ENCODE measurements around the gene FYN.

Gene FYN

GRCh38 chr6:111738156-111738555 lies 135.1 kb downstream of the FYN start:
- H3K9me3 ChIP-seq (ENCODE audit: insufficient read depth, low read length), result peaks cover 14% of the 10 kb centered on the region
- no peaks in the 10 kb centered on the region for H3K27me3 ChIP-seq (ENCODE audit: insufficient read depth, insufficient read length)
- no peak overlapping the region for H3K4me3 ChIP-seq (ENCODE audit: insufficient read length, low read depth)
- DNase-seq (ENCODE audit: low read depth, low spot score), result no peak
- H3K36me3 ChIP-seq (ENCODE audit: insufficient read depth, insufficient read length, low read length), result peaks cover 7% of the 10 kb centered on the region
- no peak overlapping the region for H3K9ac ChIP-seq (ENCODE audit: insufficient read length, low read depth)
- H3K4me1 ChIP-seq (ENCODE audit: insufficient read depth, insufficient read length), result no peaks in the 10 kb centered on the region
- TF ChIP-seq ZNF274 (IDR thresholded peaks at IDR 0.05; ENCODE audit: low read depth, low read length) (no peak), YY1 (IDR thresholded peaks at IDR 0.05; ENCODE audit: insufficient read depth, insufficient read length) (no peak), SUZ12 (IDR thresholded peaks at IDR 0.05; ENCODE audit: extremely low read depth, insufficient read depth, insufficient read length) (no peak)

GRCh38 chr6:111737065-111737521 lies 136.2 kb downstream of the FYN start:
- H3K9ac ChIP-seq (ENCODE audit: insufficient read length, low read depth), result no peak overlapping the region
- H3K4me3 ChIP-seq (ENCODE audit: insufficient read length, low read depth), result no peak overlapping the region
- no peak for TF ChIP-seq SUZ12 (IDR thresholded peaks at IDR 0.05; ENCODE audit: extremely low read depth, insufficient read depth, insufficient read length)
- TF ChIP-seq ZNF274 (IDR thresholded peaks at IDR 0.05; ENCODE audit: low read depth, low read length), result no peak
- TF ChIP-seq YY1 (IDR thresholded peaks at IDR 0.05; ENCODE audit: insufficient read depth, insufficient read length), result no peak
- peaks cover 24% of the 10 kb centered on the region for H3K9me3 ChIP-seq (ENCODE audit: insufficient read depth, low read length)
- H3K27me3 ChIP-seq (ENCODE audit: insufficient read depth, insufficient read length), result no peaks in the 10 kb centered on the region
- H3K4me1 ChIP-seq (ENCODE audit: insufficient read depth, insufficient read length), result no peaks in the 10 kb centered on the region
- no peak for DNase-seq (ENCODE audit: low read depth, low spot score)
- H3K36me3 ChIP-seq (ENCODE audit: insufficient read depth, insufficient read length, low read length), result peaks cover 9% of the 10 kb centered on the region

GRCh38 chr6:111736005-111736608 lies 137.1 kb downstream of the FYN start:
- no peak for DNase-seq (ENCODE audit: low read depth, low spot score)
- peaks cover 9% of the 10 kb centered on the region for H3K36me3 ChIP-seq (ENCODE audit: insufficient read depth, insufficient read length, low read length)
- no peaks in the 10 kb centered on the region for H3K4me1 ChIP-seq (ENCODE audit: insufficient read depth, insufficient read length)
- TF ChIP-seq YY1 (IDR thresholded peaks at IDR 0.05; ENCODE audit: insufficient read depth, insufficient read length) (no peak), ZNF274 (IDR thresholded peaks at IDR 0.05; ENCODE audit: low read depth, low read length) (no peak), SUZ12 (IDR thresholded peaks at IDR 0.05; ENCODE audit: extremely low read depth, insufficient read depth, insufficient read length) (no peak)
- H3K9me3 ChIP-seq (ENCODE audit: insufficient read depth, low read length), result peaks cover 27% of the 10 kb centered on the region
- H3K27me3 ChIP-seq (ENCODE audit: insufficient read depth, insufficient read length), result no peaks in the 10 kb centered on the region
- no peak overlapping the region for H3K4me3 ChIP-seq (ENCODE audit: insufficient read length, low read depth)
- no peak overlapping the region for H3K9ac ChIP-seq (ENCODE audit: insufficient read length, low read depth)

- H3K36me3 ChIP-seq (ENCODE audit: insufficient read depth, insufficient read length, low read length), result peaks cover 5% of the 10 kb centered on the region
- no peaks in the 10 kb centered on the region for H3K27me3 ChIP-seq (ENCODE audit: insufficient read depth, insufficient read length)
- no peaks in the 10 kb centered on the region for H3K4me1 ChIP-seq (ENCODE audit: insufficient read depth, insufficient read length)
- no peak for DNase-seq (ENCODE audit: low read depth, low spot score)
- TF ChIP-seq ZNF274 (IDR thresholded peaks at IDR 0.05; ENCODE audit: low read depth, low read length) (no peak), SUZ12 (IDR thresholded peaks at IDR 0.05; ENCODE audit: extremely low read depth, insufficient read depth, insufficient read length) (no peak), YY1 (IDR thresholded peaks at IDR 0.05; ENCODE audit: insufficient read depth, insufficient read length) (no peak)
- no peak overlapping the region for H3K4me3 ChIP-seq (ENCODE audit: insufficient read length, low read depth)
- peaks cover 27% of the 10 kb centered on the region for H3K9me3 ChIP-seq (ENCODE audit: insufficient read depth, low read length)
- H3K9ac ChIP-seq (ENCODE audit: insufficient read length, low read depth), result no peak overlapping the region
These were observed 138.9 kb downstream of the FYN start for GRCh38 chr6:111734068-111735061.

GRCh38 chr6:111732390-111732789 lies 140.9 kb downstream of the FYN start:
- H3K9ac ChIP-seq (ENCODE audit: insufficient read length, low read depth), result no peak overlapping the region
- TF ChIP-seq YY1 (IDR thresholded peaks at IDR 0.05; ENCODE audit: insufficient read depth, insufficient read length) (no peak), ZNF274 (IDR thresholded peaks at IDR 0.05; ENCODE audit: low read depth, low read length) (no peak), SUZ12 (IDR thresholded peaks at IDR 0.05; ENCODE audit: extremely low read depth, insufficient read depth, insufficient read length) (no peak)
- H3K27me3 ChIP-seq (ENCODE audit: insufficient read depth, insufficient read length), result no peaks in the 10 kb centered on the region
- peaks cover 5% of the 10 kb centered on the region for H3K36me3 ChIP-seq (ENCODE audit: insufficient read depth, insufficient read length, low read length)
- no peaks in the 10 kb centered on the region for H3K4me1 ChIP-seq (ENCODE audit: insufficient read depth, insufficient read length)
- no peak overlapping the region for H3K4me3 ChIP-seq (ENCODE audit: insufficient read length, low read depth)
- peaks cover 27% of the 10 kb centered on the region for H3K9me3 ChIP-seq (ENCODE audit: insufficient read depth, low read length)
- no peak for DNase-seq (ENCODE audit: low read depth, low spot score)

- Histone ChIP-seq H3K4me1 (ENCODE audit: insufficient read depth, insufficient read length) (no peaks in the 10 kb centered on the region), H3K36me3 (ENCODE audit: insufficient read depth, insufficient read length, low read length) (peaks cover 5% of the 10 kb centered on the region), H3K9ac (ENCODE audit: insufficient read length, low read depth) (no peak overlapping the region), H3K9me3 (ENCODE audit: insufficient read depth, low read length) (peaks cover 27% of the 10 kb centered on the region), H3K4me3 (ENCODE audit: insufficient read length, low read depth) (no peak overlapping the region), H3K27me3 (ENCODE audit: insufficient read depth, insufficient read length) (no peaks in the 10 kb centered on the region)
- TF ChIP-seq ZNF274 (IDR thresholded peaks at IDR 0.05; ENCODE audit: low read depth, low read length) (no peak), YY1 (IDR thresholded peaks at IDR 0.05; ENCODE audit: insufficient read depth, insufficient read length) (no peak), SUZ12 (IDR thresholded peaks at IDR 0.05; ENCODE audit: extremely low read depth, insufficient read depth, insufficient read length) (no peak)
- DNase-seq (ENCODE audit: low read depth, low spot score), result peak; percentile 23
These were observed 141.6 kb downstream of the FYN start for GRCh38 chr6:111731456-111732195.

Measured in NT2/D1 (cell line).